DND-41 (cell line): ENCODE measurements around the gene FBXW8.

Experiments used
- ATAC-seq: fragments of 200-7000 bp; cut with Tn5 transposase; 3 replicates; pipeline ENCODE4 v1.9.1; 2021; ENCODE audit warnings: low read depth; ENCODE audit not compliant: insufficient read depth
- DNase-seq: peaks from one replicate; pipeline ENCODE4 v3.0.0-alpha.2; 2020
- H2AFZ ChIP-seq: 2 replicates; pipeline ENCODE4 v1.6.0; 2012; ENCODE audit warnings: low read depth, low read length
- H3K27ac ChIP-seq: 2 replicates; pipeline ENCODE4 v1.5.1; 2012; ENCODE audit warnings: low read length, inconsistent platforms
- H3K27me3 ChIP-seq: fragments of 200-600 bp; sonication (generic); 2 replicates; pipeline ENCODE4 v1.6.0; 2012; ENCODE audit warnings: low read length, mild to moderate bottlenecking, inconsistent platforms; ENCODE audit not compliant: insufficient read depth, poor library complexity
- H3K36me3 ChIP-seq: 2 replicates; pipeline ENCODE4 v1.5.1; 2012; ENCODE audit warnings: low read length, inconsistent platforms; ENCODE audit not compliant: insufficient read depth
- H3K4me1 ChIP-seq: 2 replicates; pipeline ENCODE4 v1.5.1; 2012; ENCODE audit warnings: mild to moderate bottlenecking, low read length; ENCODE audit not compliant: insufficient read depth
- H3K4me2 ChIP-seq: 2 replicates; pipeline ENCODE4 v1.6.0; 2012; ENCODE audit warnings: mild to moderate bottlenecking, moderate library complexity, low read length, inconsistent platforms; ENCODE audit not compliant: insufficient read depth
- H3K4me3 ChIP-seq, 2 experiments: fragments of 200-600 bp in 1 of 2; shearing (Covaris generic) in 1 of 2; 2 replicates each; pipeline ENCODE4 v1.5.1; 2012 to 2016; ENCODE audit warnings: inconsistent platforms in 2 of 2, low read length in 2 of 2, mild to moderate bottlenecking in 2 of 2, low read depth in 1 of 2, moderate library complexity in 1 of 2
- H3K79me2 ChIP-seq: 2 replicates; pipeline ENCODE4 v1.6.0; 2012; ENCODE audit warnings: low read length, inconsistent platforms; ENCODE audit not compliant: insufficient read depth
- H3K9ac ChIP-seq: 2 replicates; pipeline ENCODE4 v1.6.0; 2012; ENCODE audit warnings: low read depth, mild to moderate bottlenecking, inconsistent platforms, low read length, moderate library complexity
- H3K9me3 ChIP-seq: 2 replicates; pipeline ENCODE4 v1.5.1; 2012; ENCODE audit warnings: low read length, moderate library complexity, mild to moderate bottlenecking, inconsistent platforms; ENCODE audit not compliant: insufficient read depth, severe bottlenecking
- H4K20me1 ChIP-seq: 2 replicates; pipeline ENCODE4 v1.6.0; 2012; ENCODE audit warnings: low read length; ENCODE audit not compliant: insufficient read depth
- EZH2 ChIP-seq: IDR thresholded peaks from 3 replicates; pipeline ENCODE4 v1.6.1; 2012; ENCODE audit warnings: borderline replicate concordance, low read depth, mild to moderate bottlenecking, moderate library complexity, low read length, inconsistent platforms; ENCODE audit not compliant: severe bottlenecking
- TF ChIP-seq, protein P1 (sequence below): IDR thresholded peaks from 2 replicates; pipeline ENCODE4 v1.5.1; 2012; ENCODE audit warnings: borderline replicate concordance, low read length, moderate library complexity, mild to moderate bottlenecking; ENCODE audit not compliant: poor library complexity, severe bottlenecking; ENCODE audit errors: extremely low read depth

The FBXW8 gene

GRCh38 chr12:116863275-116863767 is 47.4 kb upstream of the FBXW8 start:
- Histone ChIP-seq H3K4me2 (no peak overlapping the region), H3K4me1 (peaks cover 16% of the 10 kb centered on the region), H3K27ac (no peak overlapping the region), H3K79me2 (no peaks in the 10 kb centered on the region), H2AFZ (no peak overlapping the region), H4K20me1 (no peaks in the 10 kb centered on the region), H3K36me3 (no peaks in the 10 kb centered on the region), H3K27me3 (no peaks in the 10 kb centered on the region), H3K9me3 (no peaks in the 10 kb centered on the region), H3K9ac (no peak overlapping the region), H3K4me3 (no peak overlapping the region)
- ATAC-seq (no peak), DNase-seq (peak; percentile 20)
- no peak for TF ChIP-seq EZH2
- TF ChIP-seq, protein P1, sequence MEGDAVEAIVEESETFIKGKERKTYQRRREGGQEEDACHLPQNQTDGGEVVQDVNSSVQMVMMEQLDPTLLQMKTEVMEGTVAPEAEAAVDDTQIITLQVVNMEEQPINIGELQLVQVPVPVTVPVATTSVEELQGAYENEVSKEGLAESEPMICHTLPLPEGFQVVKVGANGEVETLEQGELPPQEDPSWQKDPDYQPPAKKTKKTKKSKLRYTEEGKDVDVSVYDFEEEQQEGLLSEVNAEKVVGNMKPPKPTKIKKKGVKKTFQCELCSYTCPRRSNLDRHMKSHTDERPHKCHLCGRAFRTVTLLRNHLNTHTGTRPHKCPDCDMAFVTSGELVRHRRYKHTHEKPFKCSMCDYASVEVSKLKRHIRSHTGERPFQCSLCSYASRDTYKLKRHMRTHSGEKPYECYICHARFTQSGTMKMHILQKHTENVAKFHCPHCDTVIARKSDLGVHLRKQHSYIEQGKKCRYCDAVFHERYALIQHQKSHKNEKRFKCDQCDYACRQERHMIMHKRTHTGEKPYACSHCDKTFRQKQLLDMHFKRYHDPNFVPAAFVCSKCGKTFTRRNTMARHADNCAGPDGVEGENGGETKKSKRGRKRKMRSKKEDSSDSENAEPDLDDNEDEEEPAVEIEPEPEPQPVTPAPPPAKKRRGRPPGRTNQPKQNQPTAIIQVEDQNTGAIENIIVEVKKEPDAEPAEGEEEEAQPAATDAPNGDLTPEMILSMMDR = peak; percentile 71

GRCh38 chr12:116864371-116865160 is 46.2 kb upstream of the FBXW8 start:
- no peak for ATAC-seq
- H3K4me3 ChIP-seq = no peak overlapping the region
- H2AFZ ChIP-seq = no peak overlapping the region

GRCh38 chr12:116867523-116867922 is 43.2 kb upstream of the FBXW8 start:
- no peak overlapping the region for H3K9ac ChIP-seq
- DNase-seq (no peak), ATAC-seq (no peak)
- no peak overlapping the region for H3K4me2 ChIP-seq
- no peak overlapping the region for H3K4me3 ChIP-seq
- TF ChIP-seq EZH2 = no peak
- TF ChIP-seq, protein P1 = no peak
- H2AFZ ChIP-seq = no peak overlapping the region
- H3K9me3 ChIP-seq = no peaks in the 10 kb centered on the region
- no peaks in the 10 kb centered on the region for H3K27me3 ChIP-seq
- H3K36me3 ChIP-seq = no peaks in the 10 kb centered on the region
- H3K27ac ChIP-seq = no peak overlapping the region
- H4K20me1 ChIP-seq = no peaks in the 10 kb centered on the region
- H3K4me1 ChIP-seq = no peaks in the 10 kb centered on the region
- no peaks in the 10 kb centered on the region for H3K79me2 ChIP-seq

More at GRCh38 chr12:116864371-116865160, 46.2 kb upstream of the FBXW8 start:
- Histone ChIP-seq H3K27me3 (no peaks in the 10 kb centered on the region), H3K27ac (no peak overlapping the region), H3K36me3 (no peaks in the 10 kb centered on the region), H3K9me3 (no peaks in the 10 kb centered on the region), H3K4me1 (peaks cover 16% of the 10 kb centered on the region), H3K9ac (no peak overlapping the region), H3K79me2 (no peaks in the 10 kb centered on the region), H4K20me1 (no peaks in the 10 kb centered on the region), H3K4me2 (no peak overlapping the region)
- no peak for DNase-seq
- TF ChIP-seq, protein P1 = no peak
- no peak for TF ChIP-seq EZH2
